HG03064 (cell line): ENCODE data around the gene LACTB.

Experiments
- ATAC-seq: cut with Tn5 transposase; IDR thresholded peaks from one replicate; pipeline ENCODE4 v1.9.1; 2021; ENCODE audit warnings: low read depth; ENCODE audit not compliant: unreplicated experiment

LACTB gene

GRCh38 chr15:63122002-63122875 is 578 bp downstream of the LACTB start:
- ATAC-seq: peak; percentile 70

- ATAC-seq: no peak
Observed at GRCh38 chr15:63124506-63124905, 2.8 kb downstream of the LACTB start.

GRCh38 chr15:63126726-63127125 is 5.1 kb downstream of the LACTB start:
- ATAC-seq: no peak

- ATAC-seq: no peak
Observed at GRCh38 chr15:63133786-63134185, 12.1 kb downstream of the LACTB start.

- no peak for ATAC-seq
Observed at GRCh38 chr15:63134245-63134985, 12.8 kb downstream of the LACTB start.

- ATAC-seq: no peak
Observed at GRCh38 chr15:63135281-63135680, 13.6 kb downstream of the LACTB start.

- no peak for ATAC-seq
Observed at GRCh38 chr15:63135804-63136203, 14.1 kb downstream of the LACTB start.

- no peak for ATAC-seq
Observed at GRCh38 chr15:63136742-63137141, 15.1 kb downstream of the LACTB start.

GRCh38 chr15:63140936-63141335 is 19.3 kb downstream of the LACTB start:
- ATAC-seq: no peak

- no peak for ATAC-seq
Observed at GRCh38 chr15:63145426-63145825, 23.8 kb downstream of the LACTB start.

GRCh38 chr15:63146684-63147083 is 25.0 kb downstream of the LACTB start:
- no peak for ATAC-seq

GRCh38 chr15:63151665-63152064 is 30.0 kb downstream of the LACTB start:
- ATAC-seq: no peak

- no peak for ATAC-seq
Observed at GRCh38 chr15:63155486-63155885, 33.8 kb downstream of the LACTB start.

- ATAC-seq: no peak
Observed at GRCh38 chr15:63156086-63156710, 34.5 kb downstream of the LACTB start.

GRCh38 chr15:63156755-63157117 is 35.1 kb downstream of the LACTB start:
- no peak for ATAC-seq

GRCh38 chr15:63157118-63157843 is 35.6 kb downstream of the LACTB start, which contains the start of gene RPS27L:
Gene RPS27L, minus strand, starts transcription at chr15:63157477. Its CDS starts 72 bp downstream, at chr15:63157405.
- ATAC-seq: peak; percentile 81

- ATAC-seq: no peak
Observed at GRCh38 chr15:63157891-63158431, 36.3 kb downstream of the LACTB start.

GRCh38 chr15:63160638-63161037 is 39.0 kb downstream of the LACTB start:
- no peak for ATAC-seq

GRCh38 chr15:63163217-63163616 is 41.6 kb downstream of the LACTB start:
- no peak for ATAC-seq

GRCh38 chr15:63165166-63165859 is 43.7 kb downstream of the LACTB start:
- no peak for ATAC-seq
